Fibroblast of lung (primary cell): ENCODE results near the gene TRAF6.

Experiments used
- CTCF ChIP-seq, 2 donors: IDR thresholded peaks in 1 of 2; conservative IDR thresholded peaks in 1 of 2; 1 replicate in 1 of 2; 2 replicates in 1 of 2; pipeline ENCODE4 v1.5.1; 2011 to 2012; ENCODE audit warnings: low read length in 2 of 2, control low read depth in 1 of 2, inconsistent platforms in 1 of 2, low read depth in 1 of 2, mild to moderate bottlenecking in 1 of 2
- EZH2 ChIP-seq: IDR thresholded peaks from 2 replicates; pipeline ENCODE4 v1.5.1; 2012; ENCODE audit warnings: low read length, control low read depth, mild to moderate bottlenecking; ENCODE audit errors: missing control alignments

GRCh38 chr11:36532941-36533601 is 23.0 kb upstream of the TRAF6 start:
- TF ChIP-seq CTCF (conservative IDR thresholded peaks at IDR 0.05 in 1 of 2, IDR thresholded peaks at IDR 0.05 in 1 of 2; ENCODE audit: low read depth in 1 of 2, low read length in 2 of 2) = no peak
- TF ChIP-seq EZH2 = no peak
